Measurements from ENCODE around the gene FCRLA.
"Not testable (repeated sequence)": the region's sequence is repeated elsewhere in the genome, so short reads cannot be mapped to it uniquely, and the experiment has no call there.

DNA sequence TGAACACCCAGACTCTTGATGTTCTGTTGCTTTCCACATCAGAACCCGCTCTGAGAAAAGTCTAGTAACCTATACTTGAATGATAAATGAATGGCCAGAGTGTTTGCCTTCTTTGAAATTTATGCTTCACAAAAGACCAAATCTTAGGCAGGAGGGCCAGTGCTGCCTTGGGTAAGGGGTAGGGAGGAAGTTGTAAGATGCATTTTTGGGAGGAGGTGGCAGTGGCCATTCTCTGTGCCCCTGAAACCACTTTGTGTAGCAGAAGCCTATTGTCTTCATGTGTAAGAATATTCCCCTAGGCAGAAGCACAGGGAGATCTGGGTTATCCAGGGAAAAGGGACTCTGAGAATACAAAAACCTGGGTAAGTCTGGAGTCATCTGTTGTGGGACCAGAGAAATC, 43.5 kb upstream of the FCRLA start:
- not testable (repeated sequence) for TF ChIP-seq CREM (CRISPR knock-in tag; IDR thresholded peaks at IDR 0.05); SMAD4 (CRISPR knock-in tag; IDR thresholded peaks at IDR 0.05); TEAD4 (CRISPR knock-in tag; IDR thresholded peaks at IDR 0.05); USF2 (CRISPR knock-in tag; IDR thresholded peaks at IDR 0.05); ETV6 (CRISPR knock-in tag; IDR thresholded peaks at IDR 0.05); RELA (CRISPR knock-in tag; IDR thresholded peaks at IDR 0.05; ENCODE audit: borderline replicate concordance)
- TF ChIP-seq, protein P1, sequence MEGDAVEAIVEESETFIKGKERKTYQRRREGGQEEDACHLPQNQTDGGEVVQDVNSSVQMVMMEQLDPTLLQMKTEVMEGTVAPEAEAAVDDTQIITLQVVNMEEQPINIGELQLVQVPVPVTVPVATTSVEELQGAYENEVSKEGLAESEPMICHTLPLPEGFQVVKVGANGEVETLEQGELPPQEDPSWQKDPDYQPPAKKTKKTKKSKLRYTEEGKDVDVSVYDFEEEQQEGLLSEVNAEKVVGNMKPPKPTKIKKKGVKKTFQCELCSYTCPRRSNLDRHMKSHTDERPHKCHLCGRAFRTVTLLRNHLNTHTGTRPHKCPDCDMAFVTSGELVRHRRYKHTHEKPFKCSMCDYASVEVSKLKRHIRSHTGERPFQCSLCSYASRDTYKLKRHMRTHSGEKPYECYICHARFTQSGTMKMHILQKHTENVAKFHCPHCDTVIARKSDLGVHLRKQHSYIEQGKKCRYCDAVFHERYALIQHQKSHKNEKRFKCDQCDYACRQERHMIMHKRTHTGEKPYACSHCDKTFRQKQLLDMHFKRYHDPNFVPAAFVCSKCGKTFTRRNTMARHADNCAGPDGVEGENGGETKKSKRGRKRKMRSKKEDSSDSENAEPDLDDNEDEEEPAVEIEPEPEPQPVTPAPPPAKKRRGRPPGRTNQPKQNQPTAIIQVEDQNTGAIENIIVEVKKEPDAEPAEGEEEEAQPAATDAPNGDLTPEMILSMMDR (IDR thresholded peaks at IDR 0.05), result not testable (repeated sequence)
- TF ChIP-seq, protein P2, sequence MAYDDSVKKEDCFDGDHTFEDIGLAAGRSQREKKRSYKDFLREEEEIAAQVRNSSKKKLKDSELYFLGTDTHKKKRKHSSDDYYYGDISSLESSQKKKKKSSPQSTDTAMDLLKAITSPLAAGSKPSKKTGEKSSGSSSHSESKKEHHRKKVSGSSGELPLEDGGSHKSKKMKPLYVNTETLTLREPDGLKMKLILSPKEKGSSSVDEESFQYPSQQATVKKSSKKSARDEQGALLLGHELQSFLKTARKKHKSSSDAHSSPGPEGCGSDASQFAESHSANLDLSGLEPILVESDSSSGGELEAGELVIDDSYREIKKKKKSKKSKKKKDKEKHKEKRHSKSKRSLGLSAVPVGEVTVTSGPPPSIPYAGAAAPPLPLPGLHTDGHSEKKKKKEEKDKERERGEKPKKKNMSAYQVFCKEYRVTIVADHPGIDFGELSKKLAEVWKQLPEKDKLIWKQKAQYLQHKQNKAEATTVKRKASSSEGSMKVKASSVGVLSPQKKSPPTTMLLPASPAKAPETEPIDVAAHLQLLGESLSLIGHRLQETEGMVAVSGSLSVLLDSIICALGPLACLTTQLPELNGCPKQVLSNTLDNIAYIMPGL (CRISPR knock-in tag; IDR thresholded peaks at IDR 0.05), result not testable (repeated sequence)
